Activated T-cell treated with anti-CD3 and anti-CD28 coated beads, Interleukin-2, amount 50 U/mL, for 48 hours (primary cell): ENCODE data around the gene RNF19B.
"Not testable (repeated sequence)": the region's sequence is repeated elsewhere in the genome, so short reads cannot be mapped to it uniquely, and the experiment has no call there.

Experiments
- DNase-seq, 2 experiments: peaks; one replicate each; pipeline ENCODE4 v3.0.0-alpha.2; 2020

Gene RNF19B

DNA sequence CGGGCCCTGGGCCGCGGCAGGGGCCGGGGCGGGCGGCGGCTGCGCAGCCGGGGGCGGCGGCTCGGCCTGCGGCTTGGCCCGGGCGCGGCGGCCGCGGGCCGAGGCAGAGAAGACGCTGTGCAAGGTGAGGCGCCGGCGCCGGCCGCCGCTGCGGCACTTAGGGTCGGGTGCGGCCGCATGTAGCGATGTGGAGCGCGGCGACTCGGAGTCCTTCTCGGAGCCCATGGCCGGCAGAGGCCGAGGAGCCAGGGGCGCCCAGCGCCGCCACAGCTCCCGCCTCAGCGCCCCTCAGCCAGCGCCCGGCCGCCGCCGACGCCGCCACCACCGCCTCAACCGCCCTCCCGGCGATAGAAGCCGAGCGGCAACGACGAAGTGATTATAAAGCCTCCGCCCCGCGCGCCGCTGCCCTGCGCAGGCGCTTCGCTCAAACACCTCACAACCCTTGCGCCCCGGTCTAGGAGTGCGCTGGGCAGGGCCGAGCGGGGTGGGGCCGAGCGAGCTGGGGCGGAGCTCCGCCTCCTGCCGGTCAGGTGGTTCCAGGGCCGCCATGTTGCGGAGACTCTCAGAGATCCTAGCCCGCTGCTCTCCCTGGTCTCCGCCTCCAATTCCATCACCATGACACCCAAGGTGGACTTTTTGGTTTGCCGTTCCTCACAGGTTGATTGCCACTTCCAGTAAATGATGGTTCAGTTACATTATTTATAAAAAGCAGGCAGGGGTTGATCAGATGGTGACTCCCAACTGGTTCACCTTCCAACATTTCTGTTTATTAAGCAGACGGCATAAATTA, at the start of gene RNF19B:
Gene RNF19B (minus strand): TSS at position 349 of the 790 bp plus-strand sequence. CDS start 124 bp downstream, at position 225.
- peak; percentile 96 to 98 for DNase-seq

DNA sequence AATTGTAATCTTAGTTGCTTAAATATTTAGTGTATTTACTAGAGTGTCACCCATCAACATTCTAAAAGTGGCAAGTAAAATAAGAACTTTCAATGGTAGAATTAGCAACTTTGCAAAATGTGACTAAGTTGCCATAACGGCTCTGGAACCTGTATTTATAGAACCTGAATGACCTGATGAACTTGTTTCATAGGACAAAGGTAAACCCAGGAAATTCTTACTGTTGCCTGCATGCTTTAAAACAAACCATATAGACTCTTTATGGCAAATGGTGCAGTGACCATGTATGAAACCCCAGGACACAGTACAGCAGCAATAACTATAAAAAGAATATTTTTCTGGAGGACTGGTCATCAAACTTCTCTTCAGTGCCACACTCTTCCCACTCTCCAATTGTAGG, 49.2 kb upstream of the RNF19B start:
- DNase-seq, result no peak

DNA sequence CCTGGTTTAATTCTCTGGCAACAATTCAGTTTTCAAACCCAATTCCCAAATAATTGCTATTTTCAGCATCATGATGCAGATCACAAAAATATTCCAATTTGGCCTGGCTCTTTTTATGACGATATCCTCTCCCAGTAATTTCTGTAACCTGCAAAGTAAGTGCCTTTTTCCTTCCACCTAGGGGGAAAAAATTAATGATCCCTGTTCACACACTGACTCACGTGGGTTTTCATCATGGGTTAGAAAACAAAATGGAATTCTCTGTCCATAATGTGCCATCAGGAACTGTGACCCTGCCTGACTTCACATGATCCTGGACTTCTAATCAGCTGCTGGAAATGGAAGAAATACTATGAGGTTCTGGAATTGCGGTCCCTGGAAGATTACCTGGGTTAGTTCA, 47.6 kb upstream of the RNF19B start:
- DNase-seq, result no peak

GRCh38 chr1:33010932-33011731, 46.5 kb upstream of the RNF19B start:
- no peak for DNase-seq

- no peak for DNase-seq
Measured at GRCh38 chr1:33009561-33009960, 45.0 kb upstream of the RNF19B start.

- DNase-seq, result no peak
Measured at GRCh38 chr1:33008051-33008914, 43.7 kb upstream of the RNF19B start.

DNA sequence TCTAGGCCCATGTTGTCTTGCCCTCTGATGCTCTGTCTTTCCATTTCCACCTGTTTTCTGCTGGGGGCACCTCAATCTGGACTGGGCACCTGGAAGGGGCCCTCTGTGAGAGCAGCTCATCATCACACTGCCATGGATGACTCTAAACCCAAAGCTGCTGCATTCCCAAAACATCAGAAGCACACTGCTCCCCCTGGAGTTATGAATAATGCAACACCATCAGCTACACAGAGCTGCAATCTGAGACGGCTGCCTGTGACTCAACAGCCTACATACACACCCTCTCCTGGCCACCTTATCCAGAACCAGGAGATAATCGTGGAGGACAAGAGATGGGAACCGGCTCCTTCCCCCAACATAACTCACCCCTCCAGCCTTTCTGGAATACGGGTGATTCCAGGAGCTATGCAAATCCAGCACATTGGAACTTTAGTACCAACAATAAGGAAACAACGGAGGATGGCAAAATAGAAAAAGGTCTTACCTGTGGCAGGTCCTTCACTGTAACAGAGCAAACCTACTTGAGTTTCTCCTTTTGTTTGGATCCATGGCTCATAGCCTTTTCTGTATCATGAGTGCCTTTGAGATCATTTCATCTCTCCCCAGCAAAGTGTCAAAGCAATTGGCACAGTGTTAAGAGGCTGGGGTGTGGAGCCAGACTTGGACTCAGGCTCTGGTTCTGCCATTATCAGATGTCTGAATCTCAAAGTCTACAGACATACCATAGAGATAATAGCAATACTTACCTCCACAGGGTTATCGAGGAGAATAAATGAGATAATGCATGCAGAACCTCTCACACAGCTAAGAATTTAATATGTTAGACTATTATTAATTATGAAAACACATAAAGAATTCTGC, 42.8 kb upstream of the RNF19B start:
- no peak for DNase-seq

DNA sequence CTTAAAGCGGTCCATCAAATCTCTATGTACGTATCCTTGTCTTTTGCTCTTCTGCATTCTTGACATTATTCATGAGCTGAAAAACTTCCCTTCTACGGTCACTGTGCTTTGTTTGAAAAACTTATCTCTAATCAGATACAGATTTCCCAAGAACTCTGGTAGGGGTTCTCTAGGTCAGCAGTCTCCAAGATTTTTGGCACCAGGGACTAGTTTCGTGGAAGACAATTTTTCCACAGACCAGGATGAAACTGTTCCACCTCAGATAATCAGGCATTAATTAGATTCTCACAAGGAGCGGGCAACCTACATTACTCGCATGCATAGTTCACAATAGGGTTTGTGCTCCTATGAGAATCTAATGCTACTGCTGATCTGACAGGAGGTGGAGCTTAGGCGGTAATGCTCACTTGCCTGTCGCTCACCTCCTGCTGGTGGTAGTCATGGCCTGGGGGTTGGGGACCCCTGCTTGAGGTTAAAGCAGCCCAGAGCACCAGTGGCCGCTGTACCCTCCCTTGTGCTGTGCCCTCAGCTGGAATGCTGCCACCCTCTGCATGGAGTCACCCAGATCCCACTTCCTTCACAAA, 41.3 kb upstream of the RNF19B start:
- DNase-seq, result no peak

DNA sequence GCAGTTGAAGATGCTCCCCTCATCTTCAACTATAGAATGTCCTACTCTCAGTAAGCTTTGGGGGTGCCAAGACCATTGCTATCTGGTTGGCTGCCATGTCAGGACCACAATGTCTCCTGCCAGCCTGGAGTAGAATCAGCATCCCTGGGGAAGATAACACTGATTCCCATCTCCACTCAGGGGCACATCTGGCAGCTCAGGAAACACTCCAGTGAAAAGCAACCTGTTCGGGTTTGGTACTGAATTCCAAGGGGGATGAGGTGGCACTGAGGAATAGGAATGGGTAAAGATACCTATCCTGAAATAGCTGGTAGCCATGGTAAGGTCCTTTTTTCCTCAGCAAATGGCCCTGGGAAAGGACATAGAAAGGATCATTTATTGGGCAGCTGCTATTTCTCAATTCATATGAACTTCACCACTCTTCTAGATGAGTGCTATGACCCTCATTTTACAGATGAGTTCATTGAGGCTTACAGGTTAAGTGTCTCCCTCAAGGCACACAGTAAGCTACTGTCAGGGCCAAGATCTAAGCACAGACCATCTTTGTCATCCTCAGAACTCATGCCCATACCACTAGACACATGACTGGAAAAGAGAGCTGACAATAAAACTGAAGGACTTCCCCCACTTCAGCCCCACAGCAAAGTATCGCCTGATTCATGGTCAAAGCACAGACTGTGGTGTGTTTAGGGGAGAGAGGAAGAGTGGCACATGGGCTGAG, 40.7 kb upstream of the RNF19B start:
- DNase-seq, result no peak

DNA sequence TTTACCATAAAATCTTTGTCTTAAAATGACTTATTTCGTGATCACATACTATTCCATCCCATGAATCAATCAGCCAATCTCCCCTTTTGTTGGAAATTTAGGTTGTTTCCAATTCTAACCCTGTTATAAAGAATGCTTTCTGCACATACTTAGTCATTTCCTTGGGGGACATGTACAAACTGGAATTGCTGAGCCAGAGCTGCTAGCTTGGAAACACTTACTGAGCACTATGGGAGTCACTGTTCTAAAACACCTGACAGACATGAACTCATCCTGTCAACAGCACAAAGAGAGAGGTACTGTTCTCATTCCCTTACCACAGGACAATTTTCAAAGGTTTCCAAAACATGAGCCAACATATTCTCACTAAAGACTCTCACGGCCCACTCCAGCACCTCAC, 40.0 kb upstream of the RNF19B start:
- no peak for DNase-seq

- no peak for DNase-seq
Measured at GRCh38 chr1:33003657-33004056, 39.0 kb upstream of the RNF19B start.

- DNase-seq, result no peak
Measured at GRCh38 chr1:33002006-33002405, 37.4 kb upstream of the RNF19B start.

GRCh38 chr1:33001282-33001681, 36.7 kb upstream of the RNF19B start:
- DNase-seq, result no peak

GRCh38 chr1:33000427-33001026, 35.9 kb upstream of the RNF19B start:
- DNase-seq, result no peak

DNA sequence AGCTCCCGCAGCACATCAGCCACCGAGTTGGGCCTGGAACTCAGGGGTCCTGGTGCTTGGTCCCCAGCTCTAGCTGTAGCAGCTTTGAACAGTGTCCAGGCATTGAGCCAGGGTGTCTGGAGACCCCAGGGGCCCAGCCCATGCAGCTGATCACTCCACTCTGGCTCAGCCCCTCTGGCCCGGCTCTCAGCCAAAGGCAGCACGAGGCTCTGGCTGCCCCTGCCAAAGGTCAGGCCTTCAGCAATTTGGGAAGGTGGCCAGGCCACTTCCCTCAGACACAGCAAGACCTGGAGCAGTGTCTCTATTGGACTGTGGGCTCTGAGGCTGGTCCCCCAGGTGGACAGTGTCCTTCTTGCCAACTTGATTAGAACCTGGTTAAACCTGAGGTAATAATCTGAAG, 34.4 kb upstream of the RNF19B start:
- DNase-seq, result no peak

DNA sequence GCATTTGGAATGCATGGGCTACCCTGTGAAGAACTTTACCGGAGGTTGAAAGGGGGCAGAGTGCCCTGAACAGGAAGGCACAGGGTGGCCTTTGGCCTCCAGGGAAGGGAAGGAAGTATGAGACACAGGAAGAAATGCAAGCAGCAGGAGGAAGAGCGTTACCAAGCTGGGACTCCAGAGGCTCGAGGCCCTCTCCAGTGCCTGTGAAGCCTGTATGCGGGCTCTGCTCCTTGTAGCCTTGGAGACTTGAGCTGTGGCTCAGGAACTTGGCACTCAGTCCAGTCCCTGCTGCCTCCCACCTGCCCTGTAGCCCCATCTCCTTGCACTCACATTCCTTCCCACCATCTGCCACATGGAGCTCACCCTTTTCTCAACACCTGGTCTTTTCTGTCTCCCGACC, 33.5 kb upstream of the RNF19B start:
- no peak for DNase-seq

GRCh38 chr1:32997381-32997891, 32.8 kb upstream of the RNF19B start:
- no peak for DNase-seq

DNA sequence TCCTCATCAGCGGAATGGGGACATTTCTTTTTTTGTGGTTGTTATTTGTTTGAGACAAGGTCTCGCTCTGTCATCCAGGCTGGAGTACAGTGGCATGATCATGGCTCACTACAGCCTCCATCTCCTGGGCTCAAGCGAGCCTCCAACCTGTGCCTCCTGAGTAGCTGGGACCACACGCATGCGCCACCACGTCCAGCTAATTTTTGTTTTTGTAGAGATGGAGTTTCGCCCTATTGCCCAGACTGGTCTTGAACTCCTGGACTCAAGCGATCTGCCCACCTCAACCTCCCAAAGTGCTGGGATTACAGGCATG, 28.7 kb upstream of the RNF19B start:
- DNase-seq, result not testable (repeated sequence)

DNA sequence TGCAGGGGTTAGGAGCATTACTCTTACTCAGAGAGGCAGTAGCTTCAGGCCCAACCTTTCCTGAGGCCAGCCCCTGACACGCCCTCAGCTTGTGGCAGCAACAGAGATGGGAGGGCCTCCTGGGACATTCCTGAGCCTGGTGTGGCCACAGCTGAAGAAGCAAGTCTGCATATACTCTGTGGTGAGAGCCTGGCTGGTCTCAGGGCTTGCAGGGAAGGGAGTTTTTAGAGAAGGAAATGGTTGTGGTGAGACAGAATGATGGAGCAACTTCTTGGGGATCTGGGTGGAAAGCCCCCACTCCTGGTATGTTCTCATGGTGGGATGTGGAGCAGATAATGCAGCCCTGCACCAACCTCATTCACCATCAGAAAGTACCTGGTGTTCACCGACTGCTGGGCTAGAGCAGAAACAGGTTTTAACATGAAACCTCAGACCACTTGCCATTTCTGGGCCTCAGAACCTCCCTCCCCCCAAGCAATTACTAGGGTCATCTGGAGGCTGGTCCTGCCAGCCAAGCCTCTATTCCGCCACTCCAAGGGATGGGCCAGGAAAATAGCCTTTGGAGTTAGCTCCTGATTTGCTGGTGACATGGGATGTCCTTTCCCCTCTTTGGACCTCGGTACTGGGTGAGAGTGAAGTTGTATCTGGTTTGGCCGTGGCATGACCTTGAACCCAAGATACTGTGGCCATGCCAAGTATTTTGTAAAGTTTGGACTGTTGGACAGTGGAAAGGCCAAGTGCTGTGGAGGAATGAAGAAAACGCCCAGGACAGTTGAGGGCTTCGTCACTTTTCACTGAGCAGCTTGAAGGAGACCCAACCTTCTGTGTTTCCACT, 28.1 kb upstream of the RNF19B start:
- DNase-seq, result peak; percentile 74 to 80
